NOMO-1 (cell line): ENCODE measurements around the gene GNB2.
A peak's percentile ranks its signal among the peaks of the same experiment; 100 is the strongest.
"Not testable (repeated sequence)": the region's sequence is repeated elsewhere in the genome, so short reads cannot be mapped to it uniquely, and the experiment has no call there.

Experiments used
- DNase-seq, 2 experiments: peaks; one replicate each; lab custom pipeline; 2025; ENCODE audit not compliant: unreplicated experiment in 2 of 2; lab: John Stamatoyannopoulos, UW

The GNB2 gene

DNA sequence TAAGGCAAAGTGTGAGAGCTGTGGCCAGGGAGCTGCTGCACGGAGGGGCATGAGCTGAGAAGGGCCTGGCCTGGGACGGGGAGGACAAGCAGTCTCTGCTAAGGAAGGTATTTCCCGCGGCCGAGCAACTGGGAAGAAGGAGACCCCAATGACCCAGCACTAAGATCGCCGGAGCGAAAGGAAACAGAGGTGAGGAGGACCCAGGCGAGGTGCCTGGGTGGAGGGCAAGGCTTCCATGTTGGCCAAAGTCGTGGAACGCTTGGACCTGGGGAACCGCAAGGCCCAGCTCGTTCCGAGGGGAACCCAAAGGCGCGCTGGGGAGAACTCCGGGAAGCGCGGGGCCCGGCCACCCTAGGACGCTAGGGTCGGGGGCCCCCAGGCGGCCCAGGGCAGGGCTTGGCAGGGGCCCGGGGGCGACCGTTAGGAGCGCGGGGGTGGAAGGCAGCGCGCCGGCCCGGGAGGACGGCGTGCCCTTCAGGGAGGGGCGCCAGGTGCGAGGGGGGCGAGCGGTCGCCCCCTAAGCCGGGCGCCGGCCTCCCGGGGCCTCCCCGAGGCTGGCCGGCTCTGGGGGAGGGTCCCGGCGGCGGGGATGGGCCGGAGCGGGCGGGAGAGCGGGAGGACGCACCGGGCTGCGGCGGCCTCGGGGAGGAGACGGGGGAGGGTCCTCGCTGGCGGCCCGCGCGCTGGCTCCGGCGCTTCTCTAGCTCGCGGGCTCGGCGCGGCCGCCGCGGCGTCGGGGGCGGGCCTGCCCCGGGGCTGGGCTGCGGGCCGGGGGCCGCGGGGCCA, 20.0 kb downstream of the GNB2 start:
- DNase-seq = no peak

DNA sequence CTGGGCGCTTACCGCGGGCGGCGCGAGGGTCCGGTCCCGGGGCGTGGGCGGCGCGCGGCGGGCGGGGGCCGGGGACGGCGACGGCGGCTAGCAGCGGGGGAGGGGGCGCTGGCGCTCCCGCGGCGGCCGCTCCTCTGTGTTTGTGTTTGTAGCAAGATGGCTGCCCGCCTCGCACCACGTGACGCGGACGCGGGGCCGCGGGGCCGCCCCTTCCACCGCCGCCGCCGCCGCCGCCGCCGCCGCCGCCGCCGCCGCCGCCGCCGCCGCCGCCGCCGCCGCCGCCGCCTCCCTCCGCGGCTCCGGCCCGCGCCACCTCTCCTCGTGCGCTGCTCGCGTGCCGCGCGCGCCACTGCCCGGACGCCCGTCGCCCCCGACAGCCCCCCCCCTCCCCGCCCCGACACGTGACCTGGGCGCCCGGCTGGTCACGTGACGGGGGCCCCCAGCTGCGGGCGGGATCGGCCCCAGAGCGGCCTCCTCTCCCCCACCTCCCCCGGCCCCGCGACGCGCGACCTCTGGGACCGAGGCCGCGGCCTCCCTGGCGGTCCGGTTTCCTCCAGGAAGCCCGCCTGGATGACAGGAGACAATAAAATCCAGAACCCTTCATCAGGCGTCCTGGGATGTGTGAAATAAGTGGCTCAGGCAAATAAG, 20.7 kb downstream of the GNB2 start, which contains the start of gene GIGYF1:
TSS of gene GIGYF1 (minus strand) at position 153 of the 648 bp plus-strand sequence. CDS start 6,012 bp downstream, outside the sequence.
- DNase-seq = peak; percentile 70 to 80

DNA sequence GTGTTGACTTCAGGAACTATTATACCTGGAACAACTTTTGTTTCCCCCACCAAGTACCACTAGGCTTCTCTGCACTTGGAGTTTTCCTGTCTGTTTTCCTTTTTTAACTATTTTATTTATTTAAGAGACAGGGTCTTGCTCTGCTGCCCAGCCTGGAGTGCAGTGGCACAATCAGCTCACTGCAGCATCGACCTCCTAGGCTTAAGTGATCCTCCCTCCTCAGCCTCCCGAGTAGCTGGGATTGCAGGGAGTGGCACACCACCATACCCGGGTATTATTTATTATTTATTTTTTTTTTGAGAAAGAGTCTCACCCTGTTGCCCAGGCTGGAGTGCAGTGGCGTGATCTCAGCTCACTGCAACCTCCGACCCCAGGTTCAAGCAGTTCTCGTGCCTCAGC, 22.6 kb downstream of the GNB2 start:
- no peak for DNase-seq

DNA sequence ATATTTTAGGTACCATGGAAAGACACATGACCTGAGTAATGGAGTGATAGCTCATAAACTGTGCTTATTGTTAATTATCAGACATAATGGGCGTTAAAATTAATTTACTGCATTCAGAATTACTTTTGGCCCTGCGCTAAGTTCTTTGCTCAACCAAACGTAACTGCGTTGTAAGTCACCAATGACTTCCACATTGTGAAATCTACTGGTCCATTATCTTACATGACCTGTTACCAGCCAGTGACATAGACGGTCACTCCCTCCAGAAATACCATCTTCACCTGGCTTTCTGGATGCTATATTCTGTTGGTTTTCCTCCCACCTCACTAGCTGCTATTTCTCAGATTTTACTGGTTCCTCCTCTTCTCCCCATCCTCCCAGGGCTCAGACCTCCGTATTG, 25.5 kb downstream of the GNB2 start:
- DNase-seq = peak in 1 of 2 experiments; percentile 27

DNA sequence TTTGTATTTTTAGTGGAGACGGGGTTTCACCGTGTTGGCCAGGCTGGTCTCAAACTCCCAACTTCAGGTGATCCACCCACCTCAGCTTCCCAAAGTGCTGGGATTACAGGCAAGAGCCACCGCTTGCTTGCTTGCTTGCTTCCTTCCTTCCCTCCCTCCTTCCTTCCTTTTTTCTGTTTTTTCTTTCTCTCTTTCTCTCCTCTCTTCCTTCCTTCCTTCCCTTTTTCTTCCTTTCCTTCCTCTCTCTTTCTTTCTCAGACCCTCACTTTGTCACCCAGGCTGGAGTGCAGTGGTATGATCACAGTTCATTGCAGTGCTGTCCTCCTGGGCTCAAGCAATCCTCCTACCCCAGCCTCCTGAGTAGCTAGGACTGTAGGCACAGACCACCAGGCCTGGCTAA, 27.5 kb downstream of the GNB2 start:
- DNase-seq = not testable (repeated sequence)

DNA sequence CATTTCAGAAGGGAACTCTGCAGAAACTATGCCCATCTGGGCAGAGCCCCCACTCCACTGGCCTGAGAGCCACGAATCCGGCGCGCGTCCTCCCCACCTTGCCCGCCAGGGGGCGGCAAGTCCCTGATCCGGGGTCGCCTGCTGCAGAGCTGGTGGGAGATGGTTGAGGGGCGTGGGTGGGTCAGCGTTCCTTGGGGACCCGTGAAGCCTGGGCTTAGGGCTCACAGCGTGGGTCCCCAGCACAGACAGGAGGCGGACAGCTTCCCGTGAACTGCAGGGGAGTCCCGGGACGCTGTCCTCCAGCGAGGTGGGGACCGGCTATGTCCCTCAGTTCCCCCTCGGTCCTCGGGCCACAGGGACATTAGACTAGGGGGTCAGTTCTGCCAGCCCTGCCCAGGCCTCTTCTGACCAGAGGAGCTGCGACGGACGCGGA, 31.8 kb downstream of the GNB2 start:
- DNase-seq = peak; percentile 80 to 84

DNA sequence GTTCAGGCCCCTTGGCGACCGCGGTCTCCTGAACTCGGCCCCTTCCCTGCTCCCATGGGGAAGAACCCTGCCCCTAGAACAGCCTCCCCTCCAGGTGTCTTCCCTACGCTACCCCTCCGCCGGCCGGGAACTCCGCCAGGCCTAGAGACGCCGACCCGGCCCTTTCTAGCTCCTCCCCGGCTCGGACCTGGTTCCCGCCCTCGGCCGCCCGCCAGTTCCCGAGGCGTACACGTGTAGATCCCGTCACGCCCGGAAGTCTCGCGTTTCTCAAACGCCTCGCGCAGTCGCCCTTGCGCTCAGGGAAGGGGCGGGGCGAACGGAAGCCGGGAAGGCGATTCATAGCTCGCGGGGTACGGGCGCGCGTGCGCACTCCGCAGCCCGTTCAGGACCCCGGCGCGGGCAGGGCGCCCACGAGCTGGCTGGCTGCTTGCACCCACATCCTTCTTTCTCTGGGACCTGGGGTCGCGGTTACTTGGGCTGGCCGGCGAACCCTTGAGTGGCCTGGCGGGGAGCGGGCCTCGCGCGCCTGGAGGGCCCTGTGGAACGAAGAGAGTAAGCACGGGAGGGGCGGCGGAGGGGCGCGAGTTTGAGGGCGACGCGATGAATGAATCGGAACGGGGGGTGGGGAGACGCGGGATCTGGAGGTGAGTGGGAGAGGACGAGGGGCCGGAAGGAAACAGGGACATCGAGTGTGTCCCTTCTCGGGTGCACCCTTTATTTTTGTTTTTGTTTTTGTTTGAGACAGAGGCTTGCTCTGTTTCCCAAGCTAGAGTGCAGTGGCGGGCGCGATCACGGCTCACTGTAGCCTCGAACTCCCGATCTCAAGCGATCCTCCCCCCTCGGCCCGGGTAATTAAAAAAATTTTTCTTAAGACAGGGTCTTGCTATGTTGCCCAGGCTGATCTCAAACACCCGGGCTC, 32.5 kb downstream of the GNB2 start, which contains the start of gene POP7:
TSS of gene POP7 (plus strand) at position 369 of the 919 bp plus-strand sequence. CDS start 710 bp downstream, outside the sequence.
- peak; percentile 97 to 99 for DNase-seq

DNA sequence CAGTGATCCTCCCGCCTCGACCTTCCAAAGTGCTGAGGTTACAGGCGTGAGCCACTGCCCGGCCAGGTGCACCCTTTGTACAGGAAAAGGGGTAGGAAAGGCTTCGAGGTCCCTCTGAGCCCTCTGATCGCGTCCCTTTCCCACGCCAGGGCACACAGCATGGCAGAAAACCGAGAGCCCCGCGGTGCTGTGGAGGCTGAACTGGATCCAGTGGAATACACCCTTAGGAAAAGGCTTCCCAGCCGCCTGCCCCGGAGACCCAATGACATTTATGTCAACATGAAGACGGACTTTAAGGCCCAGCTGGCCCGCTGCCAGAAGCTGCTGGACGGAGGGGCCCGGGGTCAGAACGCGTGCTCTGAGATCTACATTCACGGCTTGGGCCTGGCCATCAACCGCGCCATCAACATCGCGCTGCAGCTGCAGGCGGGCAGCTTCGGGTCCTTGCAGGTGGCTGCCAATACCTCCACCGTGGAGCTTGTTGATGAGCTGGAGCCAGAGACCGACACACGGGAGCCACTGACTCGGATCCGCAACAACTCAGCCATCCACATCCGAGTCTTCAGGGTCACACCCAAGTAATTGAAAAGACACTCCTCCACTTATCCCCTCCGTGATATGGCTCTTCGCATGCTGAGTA, 33.3 kb downstream of the GNB2 start:
- DNase-seq = no peak

DNA sequence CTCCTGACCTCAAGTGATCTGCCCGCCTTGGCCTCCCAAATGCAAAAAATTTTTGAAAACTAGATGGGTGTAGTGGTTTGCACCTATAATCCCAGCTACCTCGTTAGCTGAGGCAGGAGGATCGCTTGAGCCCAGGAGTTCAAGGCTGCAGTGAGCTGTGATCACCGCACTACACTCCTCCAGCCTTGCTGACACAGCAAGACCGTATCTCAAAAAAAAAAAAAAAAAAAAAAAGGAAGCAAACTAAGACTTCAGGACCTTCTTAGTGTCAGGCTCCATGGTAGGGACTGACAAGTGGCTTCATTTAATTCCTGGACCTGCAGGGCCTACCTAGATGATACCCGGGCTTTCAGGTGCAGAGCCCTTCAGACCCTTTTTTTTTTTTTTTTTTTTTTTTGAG, 34.9 kb downstream of the GNB2 start:
- no peak for DNase-seq

DNA sequence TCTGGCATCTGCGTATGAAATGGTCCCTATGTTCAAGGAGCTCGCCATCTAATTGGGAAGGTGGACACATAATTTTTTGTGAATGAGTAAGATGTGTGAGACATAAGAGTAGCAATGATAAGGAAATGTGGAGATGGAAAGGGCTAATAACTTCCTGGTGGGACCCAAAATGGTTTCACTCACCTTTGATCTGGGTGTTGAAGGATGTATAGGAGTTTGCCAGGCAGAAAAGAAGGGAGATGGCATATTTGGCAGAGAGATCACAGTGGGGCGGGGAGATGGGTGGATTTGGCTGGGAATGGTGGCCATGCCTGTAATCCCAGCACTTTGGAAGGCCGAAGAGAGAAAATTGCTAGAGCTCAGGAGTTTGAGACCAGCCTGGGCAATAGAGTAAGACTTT, 36.9 kb downstream of the GNB2 start:
- DNase-seq = no peak

DNA sequence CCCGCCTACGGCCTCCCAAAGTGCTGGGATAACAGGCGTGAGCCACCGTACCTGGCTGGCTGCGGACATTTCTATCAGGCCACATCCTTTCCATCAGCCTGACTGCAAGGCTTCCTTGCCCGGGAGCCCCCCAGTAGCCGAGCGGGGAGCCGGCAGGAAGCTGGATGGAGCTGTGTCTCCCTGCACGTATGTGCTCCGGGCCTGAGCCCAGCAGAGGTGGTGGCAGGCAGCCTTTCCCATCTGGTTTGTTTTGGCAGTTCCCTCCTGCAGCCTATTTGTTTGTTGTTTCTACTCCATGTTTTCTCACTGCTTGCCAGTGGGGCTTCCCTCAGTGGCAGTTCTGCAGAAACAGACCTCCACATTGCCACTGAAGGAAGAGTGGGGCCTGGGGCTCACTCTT, 37.8 kb downstream of the GNB2 start:
- DNase-seq = no peak

DNA sequence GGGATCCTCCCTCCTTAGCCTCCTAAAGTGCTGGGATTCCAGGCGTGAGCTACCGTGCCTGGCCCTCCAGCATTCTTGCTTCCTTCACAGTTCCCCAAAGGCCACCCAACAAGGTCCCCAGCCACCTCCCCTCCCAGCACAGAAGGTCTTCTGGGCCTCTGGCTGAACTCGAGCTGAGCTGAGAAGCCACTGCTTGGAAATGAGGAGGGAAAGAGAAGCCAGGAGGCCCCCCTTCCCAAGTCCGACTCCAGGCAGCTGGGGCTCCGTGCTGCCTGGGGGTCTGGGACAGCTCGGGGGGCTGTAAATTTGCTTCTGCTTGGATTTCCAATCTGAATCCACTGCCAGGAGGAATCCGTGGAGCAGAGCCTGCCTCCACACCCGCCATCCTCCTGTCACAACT, 41.2 kb downstream of the GNB2 start:
- no peak for DNase-seq

DNA sequence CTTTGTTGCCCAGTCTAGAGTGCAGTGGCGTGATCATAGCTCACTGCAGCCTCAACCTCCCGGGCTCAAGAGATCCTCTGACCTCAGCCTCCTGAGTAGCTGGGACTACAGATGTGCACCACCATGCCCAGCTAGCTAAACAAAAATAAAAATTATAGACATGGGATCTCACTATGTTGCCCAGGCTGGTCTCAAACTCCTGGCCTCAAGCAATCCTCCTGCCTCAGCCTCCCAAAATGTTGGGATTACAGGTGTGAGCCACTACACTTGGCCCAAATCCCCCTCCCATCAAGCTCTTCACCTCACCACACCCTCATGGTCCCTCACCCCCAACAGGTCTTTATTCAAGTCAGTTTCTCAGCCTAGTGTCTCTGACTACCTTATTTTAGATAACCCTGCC, 43.5 kb downstream of the GNB2 start:
- not testable (repeated sequence) for DNase-seq

DNA sequence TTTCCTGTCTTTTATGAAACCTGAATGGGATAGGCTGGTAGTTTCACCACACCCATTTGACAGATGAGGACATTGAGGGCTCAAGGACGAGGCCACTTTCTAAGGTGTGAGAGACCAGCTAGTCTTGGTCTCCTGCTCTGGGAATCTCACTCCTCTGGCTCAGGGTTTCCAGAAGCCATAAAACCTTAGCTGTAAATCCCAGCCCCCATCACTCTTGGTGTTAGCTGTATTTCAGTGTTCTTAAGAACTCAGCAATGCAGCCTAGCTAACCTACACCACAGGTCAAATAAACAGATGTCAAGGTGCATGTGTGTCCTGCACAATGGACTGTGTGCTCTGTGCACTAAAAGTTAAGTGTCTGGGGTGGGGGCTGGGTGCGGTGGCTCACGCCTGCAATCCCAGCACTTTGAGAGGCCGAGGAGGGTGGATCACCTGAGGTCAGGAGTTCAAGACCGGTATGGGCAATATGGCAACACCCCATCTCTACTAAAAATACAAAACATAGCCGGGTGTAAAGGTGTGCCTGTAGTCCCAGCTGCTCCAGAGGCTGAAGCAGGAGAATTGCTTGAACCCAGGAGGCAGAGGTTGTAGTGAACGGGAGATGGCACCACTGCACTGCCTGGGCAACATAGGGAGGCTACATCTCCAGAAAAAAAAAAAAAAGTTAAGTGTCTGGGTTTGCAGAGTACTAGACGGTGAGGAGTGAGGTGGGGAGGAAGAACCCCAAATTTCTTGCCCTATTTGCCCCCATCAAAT, 46.2 kb downstream of the GNB2 start:
- DNase-seq = no peak

DNA sequence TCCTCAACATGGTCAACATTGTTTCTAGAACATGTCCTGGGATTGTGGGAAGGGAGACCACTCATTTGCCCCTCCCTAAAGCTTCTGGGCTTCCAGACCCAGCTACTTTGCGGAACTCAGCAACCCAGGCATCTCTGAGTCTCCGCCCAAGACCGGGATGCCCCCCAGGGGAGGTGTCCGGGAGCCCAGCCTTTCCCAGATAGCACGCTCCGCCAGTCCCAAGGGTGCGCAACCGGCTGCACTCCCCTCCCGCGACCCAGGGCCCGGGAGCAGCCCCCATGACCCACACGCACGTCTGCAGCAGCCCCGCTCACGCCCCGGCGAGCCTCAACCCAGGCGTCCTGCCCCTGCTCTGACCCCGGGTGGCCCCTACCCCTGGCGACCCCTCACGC, 46.7 kb downstream of the GNB2 start, which contains the start of gene EPO:
TSS of gene EPO (plus strand) at position 190 of the 392 bp plus-strand sequence. CDS start 513 bp downstream, outside the sequence.
- no peak for DNase-seq

DNA sequence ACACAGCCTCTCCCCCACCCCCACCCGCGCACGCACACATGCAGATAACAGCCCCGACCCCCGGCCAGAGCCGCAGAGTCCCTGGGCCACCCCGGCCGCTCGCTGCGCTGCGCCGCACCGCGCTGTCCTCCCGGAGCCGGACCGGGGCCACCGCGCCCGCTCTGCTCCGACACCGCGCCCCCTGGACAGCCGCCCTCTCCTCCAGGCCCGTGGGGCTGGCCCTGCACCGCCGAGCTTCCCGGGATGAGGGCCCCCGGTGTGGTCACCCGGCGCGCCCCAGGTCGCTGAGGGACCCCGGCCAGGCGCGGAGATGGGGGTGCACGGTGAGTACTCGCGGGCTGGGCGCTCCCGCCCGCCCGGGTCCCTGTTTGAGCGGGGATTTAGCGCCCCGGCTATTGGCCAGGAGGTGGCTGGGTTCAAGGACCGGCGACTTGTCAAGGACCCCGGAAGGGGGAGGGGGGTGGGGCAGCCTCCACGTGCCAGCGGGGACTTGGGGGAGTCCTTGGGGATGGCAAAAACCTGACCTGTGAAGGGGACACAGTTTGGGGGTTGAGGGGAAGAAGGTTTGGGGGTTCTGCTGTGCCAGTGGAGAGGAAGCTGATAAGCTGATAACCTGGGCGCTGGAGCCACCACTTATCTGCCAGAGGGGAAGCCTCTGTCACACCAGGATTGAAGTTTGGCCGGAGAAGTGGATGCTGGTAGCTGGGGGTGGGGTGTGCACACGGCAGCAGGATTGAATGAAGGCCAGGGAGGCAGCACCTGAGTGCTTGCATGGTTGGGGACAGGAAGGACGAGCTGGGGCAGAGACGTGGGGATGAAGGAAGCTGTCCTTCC, 47.3 kb downstream of the GNB2 start:
- DNase-seq = no peak

DNA sequence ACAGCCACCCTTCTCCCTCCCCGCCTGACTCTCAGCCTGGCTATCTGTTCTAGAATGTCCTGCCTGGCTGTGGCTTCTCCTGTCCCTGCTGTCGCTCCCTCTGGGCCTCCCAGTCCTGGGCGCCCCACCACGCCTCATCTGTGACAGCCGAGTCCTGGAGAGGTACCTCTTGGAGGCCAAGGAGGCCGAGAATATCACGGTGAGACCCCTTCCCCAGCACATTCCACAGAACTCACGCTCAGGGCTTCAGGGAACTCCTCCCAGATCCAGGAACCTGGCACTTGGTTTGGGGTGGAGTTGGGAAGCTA, 47.9 kb downstream of the GNB2 start:
- no peak for DNase-seq

DNA sequence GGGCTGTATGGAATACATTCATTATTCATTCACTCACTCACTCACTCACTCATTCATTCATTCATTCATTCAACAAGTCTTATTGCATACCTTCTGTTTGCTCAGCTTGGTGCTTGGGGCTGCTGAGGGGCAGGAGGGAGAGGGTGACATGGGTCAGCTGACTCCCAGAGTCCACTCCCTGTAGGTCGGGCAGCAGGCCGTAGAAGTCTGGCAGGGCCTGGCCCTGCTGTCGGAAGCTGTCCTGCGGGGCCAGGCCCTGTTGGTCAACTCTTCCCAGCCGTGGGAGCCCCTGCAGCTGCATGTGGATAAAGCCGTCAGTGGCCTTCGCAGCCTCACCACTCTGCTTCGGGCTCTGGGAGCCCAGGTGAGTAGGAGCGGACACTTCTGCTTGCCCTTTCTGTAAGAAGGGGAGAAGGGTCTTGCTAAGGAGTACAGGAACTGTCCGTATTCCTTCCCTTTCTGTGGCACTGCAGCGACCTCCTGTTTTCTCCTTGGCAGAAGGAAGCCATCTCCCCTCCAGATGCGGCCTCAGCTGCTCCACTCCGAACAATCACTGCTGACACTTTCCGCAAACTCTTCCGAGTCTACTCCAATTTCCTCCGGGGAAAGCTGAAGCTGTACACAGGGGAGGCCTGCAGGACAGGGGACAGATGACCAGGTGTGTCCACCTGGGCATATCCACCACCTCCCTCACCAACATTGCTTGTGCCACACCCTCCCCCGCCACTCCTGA, 49.1 kb downstream of the GNB2 start:
- DNase-seq = no peak
